Keratinocyte (primary cell): ENCODE measurements around the gene MYL10. TPM values are rescaled to one million over a fixed set of nuclear protein-coding genes. Genes with fewer than 3 reads are reported as not detected.

Experiments used
- DNase-seq: peaks from one replicate; pipeline ENCODE4 v3.0.0-alpha.2; 2011; ENCODE audit warnings: low read depth, missing footprints, low spot score
- FAIRE-seq: peaks from 2 replicates; lab custom pipeline; 2011; peaks lifted over from hg19 to GRCh38; lab: Jason Lieb, UNC
- H2AFZ ChIP-seq: 2 replicates; pipeline ENCODE4 v1.6.0; 2012; ENCODE audit warnings: low read length, control low read depth, inconsistent platforms; ENCODE audit not compliant: control insufficient read depth
- H3K27ac ChIP-seq: 2 replicates; pipeline ENCODE4 v1.5.1; 2011; ENCODE audit warnings: low read length; ENCODE audit not compliant: control insufficient read depth, insufficient read depth
- H3K27me3 ChIP-seq: 3 replicates; pipeline ENCODE4 v1.6.0; 2011; ENCODE audit warnings: low read length; ENCODE audit not compliant: control insufficient read depth, insufficient read depth; ENCODE audit errors: extremely low read depth
- H3K36me3 ChIP-seq, 2 experiments: 2 replicates in 1 of 2; 3 replicates in 1 of 2; pipeline ENCODE4 v1.5.1; 2011; ENCODE audit warnings: low read length in 2 of 2, mild to moderate bottlenecking in 1 of 2; ENCODE audit not compliant: control insufficient read depth in 2 of 2, insufficient read depth in 2 of 2; ENCODE audit errors: extremely low read depth in 1 of 2
- H3K4me1 ChIP-seq: 3 replicates; pipeline ENCODE4 v1.5.1; 2011; ENCODE audit warnings: low read length; ENCODE audit not compliant: control insufficient read depth, insufficient read depth; ENCODE audit errors: extremely low read depth
- H3K4me2 ChIP-seq: 3 replicates; pipeline ENCODE4 v1.6.0; 2011; ENCODE audit warnings: low read depth, low read length; ENCODE audit not compliant: control insufficient read depth, insufficient read depth; ENCODE audit errors: extremely low read depth
- H3K4me3 ChIP-seq, 3 experiments: fragments of 200-600 bp in 1 of 3; sonication (generic) in 1 of 3; 2 replicates in 2 of 3; 3 replicates in 1 of 3; pipeline ENCODE4 v1.5.1; 2011 to 2016; ENCODE audit warnings: low read length in 3 of 3, mild to moderate bottlenecking in 3 of 3, control low read depth in 2 of 3, inconsistent platforms in 1 of 3, low read depth in 1 of 3, mixed read lengths in 1 of 3, mixed run types in 1 of 3, moderate library complexity in 1 of 3; ENCODE audit not compliant: control insufficient read depth in 2 of 3, insufficient read depth in 2 of 3; ENCODE audit errors: extremely low read depth in 1 of 3
- H3K79me2 ChIP-seq: 2 replicates; pipeline ENCODE4 v1.6.0; 2012; ENCODE audit warnings: low read length; ENCODE audit not compliant: control insufficient read depth, insufficient read depth
- H3K9ac ChIP-seq: 3 replicates; pipeline ENCODE4 v1.6.0; 2011; ENCODE audit warnings: low read length; ENCODE audit not compliant: control insufficient read depth, insufficient read depth; ENCODE audit errors: extremely low read depth
- H3K9me1 ChIP-seq: 3 replicates; pipeline ENCODE4 v1.6.0; 2011; ENCODE audit warnings: low read length; ENCODE audit not compliant: control insufficient read depth, insufficient read depth; ENCODE audit errors: extremely low read depth
- H3K9me3 ChIP-seq: 2 replicates; pipeline ENCODE4 v1.5.1; 2012; ENCODE audit warnings: low read depth, low read length; ENCODE audit not compliant: control insufficient read depth
- H4K20me1 ChIP-seq: 3 replicates; pipeline ENCODE4 v1.6.0; 2011; ENCODE audit warnings: low read length; ENCODE audit not compliant: control insufficient read depth, insufficient read depth; ENCODE audit errors: extremely low read depth
- EZH2 ChIP-seq: IDR thresholded peaks from one replicate; pipeline ENCODE4 v1.6.1; 2012; ENCODE audit warnings: inconsistent platforms, mild to moderate bottlenecking, low read length, moderate library complexity
- dilution Hi-C: fragments of 300-500 bp; cut with MboI; formaldehyde crosslinking; loops from one replicate; pipeline ENCODE4 v1.7.0; 2020; ENCODE audit warnings: low sequenced_read_pairs; ENCODE audit not compliant: extremely low pct_ligation_motif_present
- polyA plus RNA-seq, 5 experiments: library from polyadenylated mRNA; depleted of rRNA in 3 of 5; stranded (reverse) in 3 of 5; stranded (forward) in 1 of 5; unstranded in 1 of 5; fragments of >200 nt; gene quantifications; 1 replicate in 1 of 5; 2 replicates in 3 of 5; 3 replicates in 1 of 5; pipeline versions ENCODE4 v1.2.1 to v1.2.3, GENCODE V29; 2011 to 2012; ENCODE audit warnings: missing spikeins in 2 of 5, low read depth in 1 of 5, low replicate concordance in 1 of 5
- TF ChIP-seq, protein P1 (sequence below), 3 experiments: IDR thresholded peaks in 1 of 3; conservative IDR thresholded peaks in 1 of 3; optimal IDR thresholded peaks in 1 of 3; 2 replicates in 2 of 3; 3 replicates in 1 of 3; pipeline versions ENCODE3 to v1.5.1; 2011; ENCODE audit warnings: low read length in 3 of 3, mild to moderate bottlenecking in 3 of 3, moderate library complexity in 2 of 3, control low read depth in 1 of 3, inconsistent platforms in 1 of 3; ENCODE audit not compliant: insufficient read depth in 2 of 3; ENCODE audit errors: extremely low read depth in 1 of 3

The MYL10 gene
- polyA plus RNA-seq, 1 donor (not counting 4 experiments of a cell fraction or from before 2014, with no cell fraction given): not detected

DNA sequence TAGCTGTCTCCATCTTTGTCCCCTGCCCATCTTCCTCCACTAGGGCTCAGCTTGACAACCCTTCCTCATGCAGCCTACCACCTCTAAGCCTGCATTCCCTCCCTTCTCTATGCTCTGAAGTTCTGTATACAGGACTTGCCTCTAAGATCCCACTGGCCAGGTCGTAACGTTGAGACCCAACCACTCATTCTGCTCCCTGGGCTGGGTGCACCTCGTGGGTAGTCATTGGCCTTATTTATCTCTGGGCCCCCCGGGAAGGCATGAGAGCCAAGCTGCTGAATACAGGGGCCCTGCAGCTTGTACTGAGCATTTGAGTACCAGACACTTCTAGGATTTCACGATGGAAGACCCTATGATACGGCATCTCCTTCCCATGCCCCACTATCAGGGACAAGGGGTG lies 31.2 kb downstream of the MYL10 start:
- H3K36me3 ChIP-seq: no peaks in the 10 kb centered on the region

DNA sequence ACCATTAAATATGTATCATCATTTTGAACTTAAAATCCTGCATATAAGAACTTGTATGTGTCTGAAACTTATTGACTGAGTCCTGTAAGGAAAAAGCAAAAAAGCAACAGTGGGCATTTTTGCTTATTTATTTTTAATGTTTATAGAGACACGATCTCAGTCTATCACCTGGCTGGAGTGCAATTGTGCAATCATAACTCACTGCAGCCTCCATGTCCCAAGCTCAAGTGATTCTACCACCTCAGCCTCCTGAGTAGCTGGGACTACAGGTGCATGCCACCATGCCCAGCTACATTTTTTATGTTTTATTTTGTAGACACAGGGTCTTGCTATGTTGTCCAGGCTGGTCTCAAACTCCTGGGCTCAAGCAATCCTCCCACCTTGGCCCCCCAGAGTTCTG lies 32.2 kb downstream of the MYL10 start:
- Histone ChIP-seq H3K36me3 (no peaks in the 10 kb centered on the region), H3K4me1 (no peaks in the 10 kb centered on the region), H3K27me3 (no peaks in the 10 kb centered on the region), H4K20me1 (no peaks in the 10 kb centered on the region), H3K9me3 (no peaks in the 10 kb centered on the region), H3K4me2 (no peak overlapping the region), H3K4me3 (no peak overlapping the region), H3K9ac (no peak overlapping the region), H2AFZ (no peak overlapping the region), H3K27ac (no peak overlapping the region), H3K9me1 (no peaks in the 10 kb centered on the region), H3K79me2 (no peaks in the 10 kb centered on the region)
- dilution Hi-C loops: no loop called here
- DNase-seq (no peak), FAIRE-seq (no peak)
- no peak for TF ChIP-seq EZH2
- TF ChIP-seq, protein P1, sequence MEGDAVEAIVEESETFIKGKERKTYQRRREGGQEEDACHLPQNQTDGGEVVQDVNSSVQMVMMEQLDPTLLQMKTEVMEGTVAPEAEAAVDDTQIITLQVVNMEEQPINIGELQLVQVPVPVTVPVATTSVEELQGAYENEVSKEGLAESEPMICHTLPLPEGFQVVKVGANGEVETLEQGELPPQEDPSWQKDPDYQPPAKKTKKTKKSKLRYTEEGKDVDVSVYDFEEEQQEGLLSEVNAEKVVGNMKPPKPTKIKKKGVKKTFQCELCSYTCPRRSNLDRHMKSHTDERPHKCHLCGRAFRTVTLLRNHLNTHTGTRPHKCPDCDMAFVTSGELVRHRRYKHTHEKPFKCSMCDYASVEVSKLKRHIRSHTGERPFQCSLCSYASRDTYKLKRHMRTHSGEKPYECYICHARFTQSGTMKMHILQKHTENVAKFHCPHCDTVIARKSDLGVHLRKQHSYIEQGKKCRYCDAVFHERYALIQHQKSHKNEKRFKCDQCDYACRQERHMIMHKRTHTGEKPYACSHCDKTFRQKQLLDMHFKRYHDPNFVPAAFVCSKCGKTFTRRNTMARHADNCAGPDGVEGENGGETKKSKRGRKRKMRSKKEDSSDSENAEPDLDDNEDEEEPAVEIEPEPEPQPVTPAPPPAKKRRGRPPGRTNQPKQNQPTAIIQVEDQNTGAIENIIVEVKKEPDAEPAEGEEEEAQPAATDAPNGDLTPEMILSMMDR (optimal IDR thresholded peaks at IDR 0.05 in 1 of 3, IDR thresholded peaks at IDR 0.05 in 1 of 3, conservative IDR thresholded peaks at IDR 0.05 in 1 of 3; ENCODE audit: extremely low read depth in 1 of 3, insufficient read depth in 2 of 3, low read length in 3 of 3): no peak

More for the DNA sequence above, 31.2 kb downstream of the MYL10 start:
- Histone ChIP-seq H3K4me3 (no peak overlapping the region), H2AFZ (no peak overlapping the region), H3K4me1 (no peaks in the 10 kb centered on the region), H3K4me2 (no peak overlapping the region), H3K9me1 (no peaks in the 10 kb centered on the region), H3K27ac (no peak overlapping the region), H4K20me1 (no peaks in the 10 kb centered on the region), H3K9me3 (no peaks in the 10 kb centered on the region), H3K9ac (no peak overlapping the region), H3K27me3 (no peaks in the 10 kb centered on the region), H3K79me2 (no peaks in the 10 kb centered on the region)
- DNase-seq (no peak), FAIRE-seq (no peak)
- dilution Hi-C loops: no loop called here
- TF ChIP-seq EZH2: no peak
- TF ChIP-seq, protein P1 (optimal IDR thresholded peaks at IDR 0.05 in 1 of 3, IDR thresholded peaks at IDR 0.05 in 1 of 3, conservative IDR thresholded peaks at IDR 0.05 in 1 of 3; ENCODE audit: extremely low read depth in 1 of 3, insufficient read depth in 2 of 3, low read length in 3 of 3): no peak
